ENCODE data around the gene NKAIN2. TPM values are rescaled to one million over a fixed set of nuclear protein-coding genes. Genes with fewer than 3 reads are reported as not detected.
A peak's percentile ranks its signal among the peaks of the same experiment; 100 is the strongest.

The NKAIN2 gene
- total RNA-seq, 8 experiments from 2014 or later = 0.51 to 31.8 (median 10.1) TPM

- Histone ChIP-seq H3K27ac (no peak overlapping the region), H3K4me3 (no peak overlapping the region), H3K4me1 (replicated peaks in 1 of 2) (no peaks in the 10 kb centered on the region)
- ATAC-seq (replicated peaks in 6 of 8) = no peak
- in situ Hi-C loops (cut with MboI; ENCODE audit: low pct_unique_long_range_greater_than_20kb in 2 of 9, low sequenced_read_pairs in 9 of 9, unreplicated experiment in 9 of 9) = no loop called here
- 0 to 100% (median 74%) methylated on average over 1 to 2 of the region's 2 CpGs; no CpG with 5 or more reads in 2 of the 10 experiments for WGBS, 10 experiments
Measured at GRCh38 chr6:123854201-123854600, 50.5 kb downstream of the NKAIN2 start.

DNA sequence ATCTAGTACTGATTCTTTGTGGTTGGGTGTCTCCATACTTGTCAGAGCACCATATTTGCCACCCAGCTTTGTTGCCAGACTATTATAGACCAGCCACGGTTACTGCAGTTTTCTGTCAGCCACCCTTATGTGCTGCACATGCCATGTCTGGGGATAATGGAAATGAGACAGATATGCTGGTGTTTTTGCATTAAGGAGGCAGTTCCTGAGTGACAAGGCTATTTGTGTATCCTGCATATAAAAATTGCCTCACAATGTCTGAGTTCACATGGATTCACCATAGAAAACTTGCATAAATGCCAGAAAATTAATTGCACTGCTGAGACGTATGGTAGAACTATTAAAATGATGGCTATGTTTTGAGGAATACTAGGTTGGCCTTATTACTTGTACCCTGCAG is 51.8 kb downstream of the NKAIN2 start:
- ATAC-seq (replicated peaks in 6 of 8) = peak in 1 of 8 experiments; percentile 62
- in situ Hi-C loops (cut with MboI; ENCODE audit: low pct_unique_long_range_greater_than_20kb in 2 of 9, low sequenced_read_pairs in 9 of 9, unreplicated experiment in 9 of 9) = no loop called here
- Histone ChIP-seq H3K4me1 (replicated peaks in 1 of 2) (no peaks in the 10 kb centered on the region), H3K4me3 (no peak overlapping the region), H3K27ac (no peak overlapping the region)
- 0 to 92% (median 86%) methylated on average over 1 to 2 of the region's 2 CpGs; no CpG with 5 or more reads in 3 of the 10 experiments for WGBS, 10 experiments

DNA sequence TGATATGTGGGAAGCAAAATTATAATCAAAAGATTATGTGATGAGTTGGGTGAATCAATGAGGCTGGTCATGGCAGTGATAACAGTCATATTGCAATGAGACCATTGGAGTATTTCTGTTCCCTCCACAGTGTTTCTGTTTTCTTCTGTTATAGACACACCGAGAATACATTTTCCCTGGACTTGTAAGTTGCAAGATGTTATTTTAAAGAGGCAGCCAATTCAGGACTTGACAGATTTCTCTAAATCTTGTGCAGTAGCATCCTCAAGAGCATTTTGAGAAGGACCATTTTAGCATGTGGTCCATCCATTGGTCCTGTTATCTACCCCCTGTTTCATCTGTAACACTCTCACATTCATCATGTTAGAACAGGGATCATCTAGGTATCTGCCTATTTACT is 55.6 kb downstream of the NKAIN2 start:
- no peak overlapping the region for H3K27ac ChIP-seq
- H3K4me1 ChIP-seq (replicated peaks in 1 of 2) = no peaks in the 10 kb centered on the region
- H3K4me3 ChIP-seq = no peak overlapping the region
- 50 to 100% (median 82%) methylated on average over 1 of the region's 1 CpG; no CpG with 5 or more reads in 5 of the 10 experiments for WGBS, 10 experiments
- ATAC-seq (replicated peaks in 6 of 8) = no peak
- in situ Hi-C loops (cut with MboI; ENCODE audit: low pct_unique_long_range_greater_than_20kb in 2 of 9, low sequenced_read_pairs in 9 of 9, unreplicated experiment in 9 of 9) = no loop called here

DNA sequence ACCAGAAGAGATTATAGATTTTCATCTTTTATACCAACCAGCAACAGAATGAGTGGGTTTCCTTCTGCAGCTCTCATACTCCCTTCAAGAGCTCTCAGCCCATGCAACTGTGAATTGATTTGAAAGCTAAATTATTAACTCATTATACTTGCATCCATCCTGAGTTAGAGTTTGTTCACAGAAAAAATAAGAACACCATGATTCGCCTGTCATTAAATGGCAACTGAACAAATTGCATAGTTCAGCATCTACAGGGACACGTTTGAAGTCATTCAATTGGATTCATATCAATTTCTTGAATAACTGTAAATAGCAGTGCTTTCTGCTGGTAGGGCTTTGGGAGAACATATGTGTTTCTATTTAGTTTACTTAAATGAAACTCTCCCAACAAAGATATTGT is 65.7 kb downstream of the NKAIN2 start:
- Histone ChIP-seq H3K4me1 (replicated peaks in 1 of 2) (peaks cover 0 to 11% of the 10 kb centered on the region in 2 donors), H3K27ac (no peak overlapping the region), H3K4me3 (no peak overlapping the region)
- in situ Hi-C loops (cut with MboI; ENCODE audit: low pct_unique_long_range_greater_than_20kb in 2 of 9, low sequenced_read_pairs in 9 of 9, unreplicated experiment in 9 of 9) = no loop called here
- 0 to 80% (median 46%) methylated on average over 1 to 2 of the region's 2 CpGs; no CpG with 5 or more reads in 2 of the 10 experiments for WGBS, 10 experiments
- ATAC-seq (replicated peaks in 6 of 8) = peak in 4 of 8 experiments; percentile 30 to 75 (median 48)

DNA sequence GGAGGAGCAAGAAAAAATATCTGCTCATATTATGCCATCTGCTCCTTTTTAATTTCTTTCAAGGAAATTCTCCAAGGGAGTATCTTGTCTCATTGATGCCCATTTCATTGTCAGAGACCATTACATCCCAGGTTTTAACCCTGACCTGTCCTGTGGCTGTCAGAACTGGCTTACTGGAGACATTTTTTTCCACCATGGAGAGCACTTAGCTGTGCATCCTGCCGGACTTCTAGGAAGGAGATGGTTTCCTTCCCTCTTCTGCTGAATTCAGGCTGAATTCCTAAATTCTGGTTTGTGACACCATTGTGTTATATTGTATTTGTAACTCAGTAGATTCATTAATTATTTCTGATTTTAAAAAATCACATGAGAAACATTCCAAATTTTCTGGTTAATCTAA is 70.3 kb downstream of the NKAIN2 start:
- in situ Hi-C loops (cut with MboI; ENCODE audit: low pct_unique_long_range_greater_than_20kb in 2 of 9, low sequenced_read_pairs in 9 of 9, unreplicated experiment in 9 of 9) = no loop called here
- WGBS, 10 experiments = 14 to 100% (median 67%) methylated on average over 1 of the region's 1 CpG; no CpG with 5 or more reads in 3 of the 10 experiments
- Histone ChIP-seq H3K4me3 (no peak overlapping the region), H3K4me1 (replicated peaks in 1 of 2) (peaks cover 0 to 11% of the 10 kb centered on the region in 2 donors), H3K27ac (no peak overlapping the region)
- ATAC-seq (replicated peaks in 6 of 8) = no peak

- no peak overlapping the region for H3K4me3 ChIP-seq
- no peak for ATAC-seq (replicated peaks in 6 of 8)
- WGBS, 10 experiments = 0 to 100% (median 81%) methylated on average over 1 of the region's 1 CpG
- in situ Hi-C loops (cut with MboI; ENCODE audit: low pct_unique_long_range_greater_than_20kb in 2 of 9, low sequenced_read_pairs in 9 of 9, unreplicated experiment in 9 of 9) = no loop called here
- H3K27ac ChIP-seq = no peak overlapping the region
- H3K4me1 ChIP-seq (replicated peaks in 1 of 2) = peaks cover 0 to 5% of the 10 kb centered on the region in 2 donors
Measured at GRCh38 chr6:123875784-123876183, 72.1 kb downstream of the NKAIN2 start.

- in situ Hi-C loops (cut with MboI; ENCODE audit: low pct_unique_long_range_greater_than_20kb in 2 of 9, low sequenced_read_pairs in 9 of 9, unreplicated experiment in 9 of 9) = no loop called here
- Histone ChIP-seq H3K4me3 (no peak overlapping the region), H3K27ac (no peak overlapping the region), H3K4me1 (replicated peaks in 1 of 2) (no peaks in the 10 kb centered on the region)
- no peak for ATAC-seq (replicated peaks in 6 of 8)
- WGBS, 10 experiments = 0 to 100% (median 83%) methylated on average over 1 to 2 of the region's 2 CpGs; no CpG with 5 or more reads in 3 of the 10 experiments
Measured at GRCh38 chr6:123879749-123880148, 76.1 kb downstream of the NKAIN2 start.

DNA sequence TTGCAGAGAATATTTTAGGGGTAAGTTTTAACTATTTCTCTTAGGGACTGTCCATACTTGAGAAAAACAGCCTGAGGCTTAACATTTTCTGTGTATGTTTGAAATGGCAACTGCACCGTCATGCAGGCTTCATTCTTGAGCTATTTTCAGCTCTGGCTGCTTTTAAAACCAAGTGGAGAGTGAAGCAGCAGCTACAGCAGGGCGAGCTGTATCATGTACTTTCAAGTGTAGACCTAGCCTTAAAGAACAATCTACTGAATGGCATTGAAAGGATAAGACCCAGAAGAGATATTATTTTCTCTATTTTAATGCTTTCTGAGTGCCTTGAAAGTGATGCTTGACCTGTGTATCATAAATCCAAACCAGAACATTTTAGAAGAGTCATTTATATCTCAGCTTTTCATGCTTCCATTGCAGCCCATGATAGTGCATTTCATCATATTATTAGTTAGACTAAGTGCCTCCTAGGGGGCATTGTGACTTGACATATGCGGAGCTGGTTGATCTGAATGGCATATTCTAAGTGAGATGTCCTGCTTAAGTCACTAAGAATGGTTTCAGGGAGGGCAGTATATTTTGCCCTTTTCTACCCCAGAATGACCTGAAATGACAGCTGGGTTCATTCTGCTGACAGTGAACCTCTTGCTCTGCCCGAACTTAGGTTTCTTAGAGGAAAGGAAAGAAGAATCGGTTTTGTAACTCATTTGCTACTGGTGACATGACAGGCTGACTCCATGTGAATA is 85.3 kb downstream of the NKAIN2 start:
- ATAC-seq (replicated peaks in 6 of 8) = peak in 6 of 8 experiments; percentile 71 to 96 (median 92)
- H3K4me3 ChIP-seq = no peak overlapping the region
- 11 to 66% (median 40%) methylated on average over 2 to 5 of the region's 5 CpGs for WGBS, 10 experiments
- peaks cover 8 to 39% of the 10 kb centered on the region in 2 donors for H3K4me1 ChIP-seq (replicated peaks in 1 of 2)
- H3K27ac ChIP-seq = peak overlapping the region in 1 of 2 donors; percentile 87
- in situ Hi-C loops (cut with MboI; ENCODE audit: low pct_unique_long_range_greater_than_20kb in 2 of 9, low sequenced_read_pairs in 9 of 9, unreplicated experiment in 9 of 9) = no loop called here

GRCh38 chr6:123895346-123895745 is 91.7 kb downstream of the NKAIN2 start:
- no peak overlapping the region for H3K27ac ChIP-seq
- no peak for ATAC-seq (replicated peaks in 6 of 8)
- in situ Hi-C loops (cut with MboI; ENCODE audit: low pct_unique_long_range_greater_than_20kb in 2 of 9, low sequenced_read_pairs in 9 of 9, unreplicated experiment in 9 of 9) = no loop called here
- 0 to 87% (median 81%) methylated on average over 1 of the region's 1 CpG; no CpG with 5 or more reads in 4 of the 10 experiments for WGBS, 10 experiments
- no peak overlapping the region for H3K4me3 ChIP-seq
- H3K4me1 ChIP-seq (replicated peaks in 1 of 2) = peaks cover 0 to 7% of the 10 kb centered on the region in 2 donors

DNA sequence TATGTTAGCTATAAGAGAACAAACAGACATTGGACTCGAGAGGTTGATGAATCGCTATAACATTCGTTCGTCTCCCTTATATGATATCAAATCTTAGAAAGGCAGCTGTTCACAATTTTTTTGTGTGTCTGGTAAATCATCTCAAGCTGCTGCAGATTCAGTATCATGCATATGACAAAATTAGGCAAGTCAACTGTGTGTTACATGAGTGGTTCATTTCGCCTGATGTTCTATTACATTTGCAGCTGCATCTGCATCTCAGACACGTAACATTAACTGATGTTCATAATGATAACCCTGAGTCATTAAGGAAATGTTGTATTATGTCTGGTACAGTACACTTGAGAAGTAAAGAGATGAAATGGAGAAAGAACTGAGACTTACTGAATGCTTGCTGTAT is 92.1 kb downstream of the NKAIN2 start:
- Histone ChIP-seq H3K4me3 (no peak overlapping the region), H3K4me1 (replicated peaks in 1 of 2) (peaks cover 0 to 7% of the 10 kb centered on the region in 2 donors), H3K27ac (no peak overlapping the region)
- no peak for ATAC-seq (replicated peaks in 6 of 8)
- 3 to 94% (median 80%) methylated on average over 1 to 6 of the region's 6 CpGs; no CpG with 5 or more reads in 1 of the 10 experiments for WGBS, 10 experiments
- in situ Hi-C loops (cut with MboI; ENCODE audit: low pct_unique_long_range_greater_than_20kb in 2 of 9, low sequenced_read_pairs in 9 of 9, unreplicated experiment in 9 of 9) = no loop called here

DNA sequence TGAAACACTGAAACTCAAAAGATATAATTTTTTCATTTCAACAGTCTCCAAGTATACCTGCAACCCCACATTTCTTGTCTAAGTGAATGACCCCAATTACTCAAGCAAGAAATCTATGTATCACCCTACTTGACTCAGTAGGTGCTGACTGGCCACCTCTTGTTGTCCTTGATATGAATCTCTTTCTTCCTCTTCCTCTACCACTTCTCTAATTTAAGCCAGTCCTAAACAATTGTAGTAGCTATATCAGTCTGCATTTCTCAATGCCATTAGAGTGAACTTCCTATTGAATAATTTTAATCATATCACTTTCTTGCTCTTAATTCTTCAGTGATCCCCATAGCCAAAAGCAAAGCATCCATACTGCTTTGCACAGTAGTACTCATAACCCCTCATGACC is 93.2 kb downstream of the NKAIN2 start:
- ATAC-seq (replicated peaks in 6 of 8) = no peak
- Histone ChIP-seq H3K4me3 (no peak overlapping the region), H3K4me1 (replicated peaks in 1 of 2) (peaks cover 0 to 7% of the 10 kb centered on the region in 2 donors), H3K27ac (no peak overlapping the region)
- in situ Hi-C loops (cut with MboI; ENCODE audit: low pct_unique_long_range_greater_than_20kb in 2 of 9, low sequenced_read_pairs in 9 of 9, unreplicated experiment in 9 of 9) = no loop called here

DNA sequence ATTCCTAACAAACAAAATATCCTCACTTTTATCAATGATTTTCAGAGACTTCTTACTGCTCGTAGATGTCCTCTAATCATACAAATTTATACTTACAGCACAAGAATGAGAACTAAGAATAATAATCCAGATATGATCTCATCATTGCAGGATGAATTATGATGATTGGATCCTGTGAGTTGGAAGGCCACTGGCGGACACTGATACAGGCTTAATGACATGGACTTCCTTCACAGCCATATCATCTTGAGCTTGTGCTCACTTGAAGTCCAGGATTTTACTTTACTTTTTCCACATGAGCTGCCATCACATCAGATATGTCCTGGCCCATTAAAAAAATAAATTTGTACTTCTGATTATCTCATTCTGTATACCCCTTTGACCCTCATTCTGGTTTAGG is 94.3 kb downstream of the NKAIN2 start:
- in situ Hi-C loops (cut with MboI; ENCODE audit: low pct_unique_long_range_greater_than_20kb in 2 of 9, low sequenced_read_pairs in 9 of 9, unreplicated experiment in 9 of 9) = no loop called here
- Histone ChIP-seq H3K4me1 (replicated peaks in 1 of 2) (peaks cover 0 to 7% of the 10 kb centered on the region in 2 donors), H3K4me3 (no peak overlapping the region), H3K27ac (no peak overlapping the region)
- ATAC-seq (replicated peaks in 6 of 8) = peak in 5 of 8 experiments; percentile 26 to 79 (median 48)
- 43 to 100% (median 90%) methylated on average over 1 to 2 of the region's 2 CpGs; no CpG with 5 or more reads in 1 of the 10 experiments for WGBS, 10 experiments

DNA sequence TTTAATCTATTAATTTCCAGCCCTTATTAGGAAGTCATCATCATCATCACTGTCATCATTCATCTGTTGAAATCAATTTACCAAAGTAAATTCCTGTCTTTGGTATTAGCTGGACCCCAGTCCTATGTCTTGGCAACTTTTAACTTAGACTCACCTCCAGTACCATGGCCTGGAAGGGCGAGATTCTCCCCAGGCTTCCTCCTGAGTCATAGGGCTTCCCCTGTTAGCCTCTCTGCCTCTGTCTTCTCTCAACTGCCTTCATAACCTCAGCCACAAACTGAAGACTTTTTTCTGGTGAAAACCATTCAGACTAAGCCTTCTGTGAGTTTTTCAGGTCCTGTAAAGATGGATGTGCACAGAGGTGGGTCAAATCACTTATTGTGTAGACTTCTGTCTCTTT is 95.0 kb downstream of the NKAIN2 start:
- peak in 2 of 8 experiments; percentile 21 to 57 for ATAC-seq (replicated peaks in 6 of 8)
- H3K27ac ChIP-seq = no peak overlapping the region
- peaks cover 0 to 7% of the 10 kb centered on the region in 2 donors for H3K4me1 ChIP-seq (replicated peaks in 1 of 2)
- in situ Hi-C loops (cut with MboI; ENCODE audit: low pct_unique_long_range_greater_than_20kb in 2 of 9, low sequenced_read_pairs in 9 of 9, unreplicated experiment in 9 of 9) = no loop called here
- 60 to 100% (median 80%) methylated on average over 1 of the region's 1 CpG; no CpG with 5 or more reads in 5 of the 10 experiments for WGBS, 10 experiments
- H3K4me3 ChIP-seq = no peak overlapping the region

- ATAC-seq (replicated peaks in 6 of 8) = no peak
- Histone ChIP-seq H3K4me3 (no peak overlapping the region), H3K4me1 (replicated peaks in 1 of 2) (peaks cover 0 to 7% of the 10 kb centered on the region in 2 donors), H3K27ac (no peak overlapping the region)
- in situ Hi-C loops (cut with MboI; ENCODE audit: low pct_unique_long_range_greater_than_20kb in 2 of 9, low sequenced_read_pairs in 9 of 9, unreplicated experiment in 9 of 9) = no loop called here
- 92 to 100% (median 96%) methylated on average over 1 to 5 of the region's 6 CpGs; no CpG with 5 or more reads in 6 of the 10 experiments for WGBS, 10 experiments
Measured at GRCh38 chr6:123899745-123900144, 96.1 kb downstream of the NKAIN2 start.

All from motor neuron (in vitro differentiated cells).